Endodermal cell (in vitro differentiated cells): ENCODE results near the gene COL4A1. TPM values are rescaled to one million over a fixed set of nuclear protein-coding genes. Genes with fewer than 3 reads are reported as not detected.

Experiments used
- DNase-seq: peaks from one replicate; pipeline ENCODE4 v3.0.0-alpha.2; 2017
- H3K27ac ChIP-seq: 2 replicates; pipeline ENCODE4 v1.5.1; 2013; ENCODE audit warnings: mild to moderate bottlenecking, low read depth, low read length, moderate library complexity
- H3K27me3 ChIP-seq: 2 replicates; pipeline ENCODE4 v1.6.1; 2013; ENCODE audit warnings: mild to moderate bottlenecking, low read length, moderate library complexity; ENCODE audit not compliant: insufficient read depth, control insufficient read depth, poor library complexity, severe bottlenecking
- H3K36me3 ChIP-seq: 2 replicates; pipeline ENCODE4 v1.7.0; 2013; ENCODE audit warnings: mild to moderate bottlenecking, low read length, moderate library complexity; ENCODE audit not compliant: control insufficient read depth, insufficient read depth
- H3K4me1 ChIP-seq: one replicate; pipeline ENCODE4 v1.7.0; 2013; ENCODE audit warnings: low read length; ENCODE audit not compliant: control insufficient read depth, insufficient read depth
- H3K4me3 ChIP-seq: 2 replicates; pipeline ENCODE4 v1.5.1; 2013; ENCODE audit warnings: mild to moderate bottlenecking, low read length, moderate library complexity
- H3K9ac ChIP-seq: 2 replicates; pipeline ENCODE4 v1.6.1; 2013; ENCODE audit warnings: mild to moderate bottlenecking, low read length, moderate library complexity; ENCODE audit not compliant: poor library complexity, severe bottlenecking; ENCODE audit errors: extremely low read depth
- H3K9me3 ChIP-seq: 2 replicates; pipeline ENCODE4 v1.6.1; 2013; ENCODE audit warnings: mild to moderate bottlenecking, low read length, moderate library complexity; ENCODE audit not compliant: control insufficient read depth
- H3K27ac Mint-ChIP-seq: 2 replicates; pipeline ENCODE4 v1.8.0; 2020; ENCODE audit warnings: mixed read lengths
- H3K27me3 Mint-ChIP-seq: 2 replicates; pipeline ENCODE4 v1.8.0; 2021; ENCODE audit warnings: mild to moderate bottlenecking, mixed read lengths; ENCODE audit not compliant: insufficient read depth
- H3K36me3 Mint-ChIP-seq: 2 replicates; pipeline ENCODE4 v1.8.0; 2020; ENCODE audit warnings: low read depth, mixed read lengths
- H3K4me1 Mint-ChIP-seq: 2 replicates; pipeline ENCODE4 v1.8.0; 2020; ENCODE audit warnings: mixed read lengths
- H3K4me3 Mint-ChIP-seq: 2 replicates; pipeline ENCODE4 v1.8.0; 2020; ENCODE audit warnings: mild to moderate bottlenecking, moderate library complexity, mixed read lengths
- H3K9me3 Mint-ChIP-seq: 2 replicates; pipeline ENCODE4 v1.8.0; 2020; ENCODE audit warnings: mild to moderate bottlenecking, mixed read lengths
- WGBS, 2 experiments: methylation state at CpG; one replicate each; pipeline versions ENCODE4 v1.1.5 to v1.1.7; 2013; ENCODE audit warnings: missing lambda C conversion rate in 2 of 2, mixed read lengths in 1 of 2; ENCODE audit not compliant: insufficient coverage in 1 of 2, insufficient read length in 1 of 2; 5-methylcytosine and 5-hydroxymethylcytosine counted together
- total RNA-seq, 2 donors: library from RNA; stranded (reverse); fragmentation: NEBNext Ultra II Directional in 1 of 2; extraction: Animal tissue kit (Norgen Biotek cat#: 25700) in 1 of 2; gene quantifications; 2 replicates in 1 of 2; 3 replicates in 1 of 2; pipeline ENCODE4 v1.2.1, GENCODE V29; 2021
- TF ChIP-seq, protein P1 (sequence below): fragments of 200-600 bp; sonication (generic); conservative IDR thresholded peaks from 2 replicates; pipeline ENCODE4 v1.5.0; 2021; ENCODE audit warnings: antibody characterized with exemption, mild to moderate bottlenecking

The COL4A1 gene
- total RNA-seq, 2 donors from 2014 or later, result 702 to 764 TPM

DNA sequence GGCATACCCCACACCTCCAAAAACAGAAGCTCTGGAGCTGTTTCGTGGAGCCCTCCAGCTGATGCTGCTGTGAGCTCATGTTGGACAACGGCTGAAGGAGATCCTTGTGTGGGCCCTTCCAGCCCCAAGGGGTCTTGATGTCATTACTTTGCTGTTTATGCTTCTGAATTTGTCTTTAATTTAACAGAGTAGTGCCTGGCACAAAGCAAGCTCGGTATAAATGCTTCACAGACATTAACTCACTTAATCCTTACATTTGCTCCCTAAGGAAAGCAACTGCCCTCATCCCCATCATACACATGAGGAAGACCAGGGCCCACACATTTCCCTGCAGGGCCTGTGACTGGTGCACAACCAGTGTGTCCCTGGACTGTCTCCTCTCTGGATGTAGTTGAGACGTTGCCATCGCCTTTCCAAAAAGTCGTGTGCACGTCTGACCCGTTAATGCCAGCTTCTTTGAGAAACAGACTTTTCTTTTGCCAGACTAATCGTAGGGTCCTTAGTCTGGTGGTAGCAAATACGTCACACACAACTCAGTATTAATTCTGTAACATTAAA, 7.6 kb downstream of the COL4A1 start:
- Histone ChIP-seq H3K9ac (no peak overlapping the region), H3K36me3 (peaks cover 62% of the 10 kb centered on the region), H3K9me3 (peaks cover 8% of the 10 kb centered on the region), H3K4me1 (peaks cover 40% of the 10 kb centered on the region), H3K27ac (no peak overlapping the region), H3K27me3 (no peaks in the 10 kb centered on the region), H3K4me3 (no peak overlapping the region)
- H3K27me3 Mint-ChIP-seq, result peaks cover under 1% of the 10 kb centered on the region
- peaks cover 2% of the 10 kb centered on the region for H3K9me3 Mint-ChIP-seq
- DNase-seq, result no peak
- 71 to 81% methylated on average over 6 to 10 of the region's 10 CpGs for WGBS, 2 experiments
- TF ChIP-seq, protein P1, sequence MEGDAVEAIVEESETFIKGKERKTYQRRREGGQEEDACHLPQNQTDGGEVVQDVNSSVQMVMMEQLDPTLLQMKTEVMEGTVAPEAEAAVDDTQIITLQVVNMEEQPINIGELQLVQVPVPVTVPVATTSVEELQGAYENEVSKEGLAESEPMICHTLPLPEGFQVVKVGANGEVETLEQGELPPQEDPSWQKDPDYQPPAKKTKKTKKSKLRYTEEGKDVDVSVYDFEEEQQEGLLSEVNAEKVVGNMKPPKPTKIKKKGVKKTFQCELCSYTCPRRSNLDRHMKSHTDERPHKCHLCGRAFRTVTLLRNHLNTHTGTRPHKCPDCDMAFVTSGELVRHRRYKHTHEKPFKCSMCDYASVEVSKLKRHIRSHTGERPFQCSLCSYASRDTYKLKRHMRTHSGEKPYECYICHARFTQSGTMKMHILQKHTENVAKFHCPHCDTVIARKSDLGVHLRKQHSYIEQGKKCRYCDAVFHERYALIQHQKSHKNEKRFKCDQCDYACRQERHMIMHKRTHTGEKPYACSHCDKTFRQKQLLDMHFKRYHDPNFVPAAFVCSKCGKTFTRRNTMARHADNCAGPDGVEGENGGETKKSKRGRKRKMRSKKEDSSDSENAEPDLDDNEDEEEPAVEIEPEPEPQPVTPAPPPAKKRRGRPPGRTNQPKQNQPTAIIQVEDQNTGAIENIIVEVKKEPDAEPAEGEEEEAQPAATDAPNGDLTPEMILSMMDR, result no peak
- H3K27ac Mint-ChIP-seq, result no peak overlapping the region
- H3K36me3 Mint-ChIP-seq, result peaks cover 42% of the 10 kb centered on the region
- peak overlapping the region; percentile 42 for H3K4me3 Mint-ChIP-seq
- H3K4me1 Mint-ChIP-seq, result peaks cover 74% of the 10 kb centered on the region

DNA sequence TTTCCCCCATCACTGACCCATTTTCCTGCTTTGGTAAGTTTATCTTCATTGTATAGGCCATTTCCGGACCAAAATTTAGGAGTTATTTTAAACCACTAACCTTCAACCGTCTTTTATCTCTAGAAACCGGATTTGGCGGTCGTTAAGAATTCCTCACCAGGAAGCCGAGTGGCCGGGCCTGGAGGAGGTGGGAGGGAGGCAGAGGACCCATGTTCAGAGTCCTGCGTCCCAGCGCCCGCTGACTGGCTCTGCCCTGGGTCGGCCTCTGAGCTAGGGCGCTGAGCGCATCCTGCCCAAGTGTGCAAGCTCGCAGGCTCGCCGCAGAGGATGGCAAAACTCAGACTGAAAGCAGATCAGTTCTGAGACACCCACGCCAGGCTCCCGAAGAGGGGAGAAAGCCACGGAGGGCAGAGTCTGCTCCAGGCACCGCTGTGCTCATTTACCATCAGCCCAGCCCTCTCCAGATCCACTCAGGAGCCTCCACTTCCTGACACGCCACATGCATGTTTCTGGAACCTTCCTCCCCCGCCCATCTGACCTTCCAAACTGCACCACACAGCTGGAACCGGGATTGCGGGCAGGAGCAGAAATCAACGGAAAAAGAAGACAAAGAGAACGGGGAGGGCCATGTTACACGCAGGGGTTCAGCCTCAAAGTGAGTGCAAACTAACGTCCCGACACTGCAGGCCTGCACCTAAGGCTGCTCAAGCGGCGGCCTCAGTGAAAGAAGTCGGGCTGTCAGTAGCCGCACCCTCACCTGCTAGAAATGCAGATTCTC, 8.3 kb downstream of the COL4A1 start:
- peaks cover 6% of the 10 kb centered on the region for H3K9me3 Mint-ChIP-seq
- H3K36me3 Mint-ChIP-seq, result peaks cover 47% of the 10 kb centered on the region
- H3K4me3 Mint-ChIP-seq, result peak overlapping the region; percentile 42
- no peaks in the 10 kb centered on the region for H3K27me3 Mint-ChIP-seq
- H3K4me1 ChIP-seq, result peaks cover 40% of the 10 kb centered on the region
- H3K4me3 ChIP-seq, result no peak overlapping the region
- H3K9ac ChIP-seq, result no peak overlapping the region
- H3K27ac ChIP-seq, result no peak overlapping the region
- H3K27ac Mint-ChIP-seq, result peak overlapping the region; percentile 78
- peaks cover 15% of the 10 kb centered on the region for H3K9me3 ChIP-seq
- DNase-seq, result peak; percentile 76
- H3K27me3 ChIP-seq, result no peaks in the 10 kb centered on the region
- TF ChIP-seq, protein P1, result no peak
- peaks cover 62% of the 10 kb centered on the region for H3K36me3 ChIP-seq
- H3K4me1 Mint-ChIP-seq, result peaks cover 70% of the 10 kb centered on the region
- 72 to 81% methylated on average over 25 to 33 of the region's 33 CpGs for WGBS, 2 experiments

DNA sequence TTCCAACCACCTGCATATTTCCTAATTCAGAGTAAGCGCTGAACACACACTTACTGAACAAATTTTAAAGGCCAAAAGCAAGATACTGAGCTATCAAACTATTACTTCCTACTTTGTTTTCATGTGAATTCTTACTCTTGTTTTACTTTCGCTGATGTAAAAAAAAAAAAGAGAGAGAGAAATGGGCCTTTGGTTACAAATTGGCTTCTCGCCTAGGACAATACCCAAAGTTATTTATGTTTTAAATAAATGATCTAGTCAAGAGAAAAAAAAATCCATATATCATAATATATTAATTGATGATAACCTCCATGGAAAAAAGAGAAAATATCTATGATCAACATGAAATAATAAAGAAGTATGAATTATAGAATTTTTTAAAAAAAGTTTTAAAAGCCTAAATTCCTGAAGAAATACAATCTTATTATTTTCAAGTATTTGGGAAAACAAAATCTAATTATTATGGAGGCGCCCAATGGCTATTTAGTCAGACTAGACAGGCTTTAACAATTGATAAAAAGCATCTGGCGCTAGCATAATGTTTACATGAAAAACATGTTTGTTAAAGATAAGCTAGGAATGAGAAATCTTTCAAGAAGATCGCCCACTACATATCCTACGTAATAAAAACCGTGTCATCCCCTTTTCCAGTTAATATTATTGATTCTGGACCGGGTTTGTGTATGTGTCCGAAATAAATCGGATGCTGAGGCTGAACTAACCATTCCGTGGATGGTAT, 9.0 kb downstream of the COL4A1 start:
- Mint-ChIP-seq H3K4me1 (peaks cover 68% of the 10 kb centered on the region), H3K9me3 (peaks cover 6% of the 10 kb centered on the region), H3K27ac (peak overlapping the region; percentile 90), H3K27me3 (no peaks in the 10 kb centered on the region), H3K4me3 (peak overlapping the region; percentile 42), H3K36me3 (peaks cover 47% of the 10 kb centered on the region)
- peaks cover 66% of the 10 kb centered on the region for H3K36me3 ChIP-seq
- H3K9ac ChIP-seq, result peak overlapping the region; percentile 31
- no peaks in the 10 kb centered on the region for H3K27me3 ChIP-seq
- WGBS, 2 experiments, result 91 to 96% methylated on average over 10 to 11 of the region's 12 CpGs
- no peak overlapping the region for H3K27ac ChIP-seq
- DNase-seq, result no peak
- H3K4me3 ChIP-seq, result no peak overlapping the region
- TF ChIP-seq, protein P1, result no peak
- H3K4me1 ChIP-seq, result peaks cover 37% of the 10 kb centered on the region
- peaks cover 23% of the 10 kb centered on the region for H3K9me3 ChIP-seq
